Sciatic nerve (tissue), 2 donors: Measurements from ENCODE around the gene RNPEPL1. TPM values are rescaled to one million over a fixed set of nuclear protein-coding genes. Genes with fewer than 3 reads are reported as not detected.
A peak's percentile ranks its signal among the peaks of the same experiment; 100 is the strongest.

Experiments used
- ATAC-seq: fragments of 200-7000 bp; cut with Tn5 transposase; one replicate; pipeline ENCODE4 v1.9.1; 2020; ENCODE audit warnings: mild to moderate bottlenecking, moderate library complexity
- DNase-seq: peaks from one replicate; pipeline ENCODE4 v3.0.0-alpha.2; 2020; ENCODE audit warnings: low spot score
- intact Hi-C: fragments of 100-400 bp; cut with DNase I; formaldehyde crosslinking; loops from one replicate; pipeline ENCODE4 v1.14.2; 2022
- total RNA-seq: library from RNA; stranded (reverse); fragmentation: NEBNext Ultra II Directional; extraction: Animal tissue kit (Norgen Biotek cat#: 25700); gene quantifications from one replicate; pipeline ENCODE4 v1.2.1, GENCODE V29; 2021
- donor health status: DM: no; HTN: no; CAD: no.
- donor health status: DM: no; HTN: no; CAD: no.

RNPEPL1 gene
- total RNA-seq, 1 donor from 2014 or later: 38.8 TPM

DNA sequence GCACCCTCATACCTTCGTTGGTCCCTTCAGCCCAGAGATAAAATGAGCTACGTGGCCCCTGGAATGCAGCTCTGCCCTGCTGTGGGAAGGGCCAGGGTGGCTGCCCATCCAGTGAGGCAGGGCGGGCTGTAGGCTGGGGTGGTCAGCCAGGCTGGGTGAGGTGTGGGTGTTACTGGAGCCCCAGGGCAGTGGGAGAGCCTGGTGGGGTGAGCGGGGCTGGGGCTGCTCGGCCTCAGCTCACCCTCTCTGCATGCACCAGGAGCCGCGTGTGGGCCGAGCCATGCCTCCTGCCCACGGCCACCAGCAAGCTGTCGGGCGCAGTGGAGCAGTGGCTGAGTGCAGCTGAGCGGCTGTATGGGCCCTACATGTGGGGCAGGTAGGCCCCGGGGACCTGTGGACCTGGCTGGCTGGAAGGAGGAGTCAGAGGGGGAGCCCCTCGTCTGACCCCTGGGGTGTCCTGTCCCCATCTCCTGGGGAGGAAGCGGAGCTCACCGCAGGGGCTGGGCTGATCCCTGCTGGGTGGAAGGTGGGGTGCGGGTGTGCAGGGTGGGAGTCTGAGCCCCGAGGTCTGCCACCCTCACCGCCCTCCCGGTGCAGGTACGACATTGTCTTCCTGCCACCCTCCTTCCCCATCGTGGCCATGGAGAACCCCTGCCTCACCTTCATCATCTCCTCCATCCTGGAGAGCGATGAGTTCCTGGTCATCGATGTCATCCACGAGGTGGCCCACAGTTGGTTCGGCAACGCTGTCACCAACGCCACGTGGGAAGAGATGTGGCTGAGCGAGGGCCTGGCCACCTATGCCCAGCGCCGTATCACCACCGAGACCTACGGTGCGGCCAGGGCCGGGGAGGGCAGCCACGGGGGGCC, 5.5 kb downstream of the RNPEPL1 start:
- DNase-seq (no peak), ATAC-seq (no peak)
- intact Hi-C loops: no loop called here

- ATAC-seq (no peak), DNase-seq (no peak)
- intact Hi-C loops: no loop called here
Observed at GRCh38 chr2:240574386-240575100, 6.3 kb downstream of the RNPEPL1 start.

GRCh38 chr2:240575101-240575965, 7.0 kb downstream of the RNPEPL1 start:
- DNase-seq (no peak), ATAC-seq (no peak)
- intact Hi-C loops: no loop called here

DNA sequence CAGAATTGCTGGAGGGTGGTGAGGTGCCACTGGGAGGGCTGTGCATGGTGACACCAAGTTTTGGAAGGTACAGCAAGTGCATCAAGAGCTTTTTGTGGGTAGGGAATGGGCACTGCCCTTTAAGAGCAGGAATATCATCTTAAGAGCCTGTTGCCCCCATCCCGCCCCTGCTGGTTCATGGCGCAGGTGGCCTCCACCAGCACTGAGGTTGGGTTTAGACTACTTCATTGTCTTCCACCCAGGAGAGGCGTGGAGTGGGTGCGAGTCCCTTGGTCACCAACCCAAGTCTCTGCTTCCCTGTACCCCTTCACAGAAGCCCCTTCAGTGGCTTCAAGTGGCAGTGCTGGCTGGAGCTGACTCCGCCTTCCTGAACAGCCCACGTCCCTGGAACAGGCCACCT, 7.8 kb downstream of the RNPEPL1 start:
- ATAC-seq (no peak), DNase-seq (no peak)
- intact Hi-C loops: no loop called here

DNA sequence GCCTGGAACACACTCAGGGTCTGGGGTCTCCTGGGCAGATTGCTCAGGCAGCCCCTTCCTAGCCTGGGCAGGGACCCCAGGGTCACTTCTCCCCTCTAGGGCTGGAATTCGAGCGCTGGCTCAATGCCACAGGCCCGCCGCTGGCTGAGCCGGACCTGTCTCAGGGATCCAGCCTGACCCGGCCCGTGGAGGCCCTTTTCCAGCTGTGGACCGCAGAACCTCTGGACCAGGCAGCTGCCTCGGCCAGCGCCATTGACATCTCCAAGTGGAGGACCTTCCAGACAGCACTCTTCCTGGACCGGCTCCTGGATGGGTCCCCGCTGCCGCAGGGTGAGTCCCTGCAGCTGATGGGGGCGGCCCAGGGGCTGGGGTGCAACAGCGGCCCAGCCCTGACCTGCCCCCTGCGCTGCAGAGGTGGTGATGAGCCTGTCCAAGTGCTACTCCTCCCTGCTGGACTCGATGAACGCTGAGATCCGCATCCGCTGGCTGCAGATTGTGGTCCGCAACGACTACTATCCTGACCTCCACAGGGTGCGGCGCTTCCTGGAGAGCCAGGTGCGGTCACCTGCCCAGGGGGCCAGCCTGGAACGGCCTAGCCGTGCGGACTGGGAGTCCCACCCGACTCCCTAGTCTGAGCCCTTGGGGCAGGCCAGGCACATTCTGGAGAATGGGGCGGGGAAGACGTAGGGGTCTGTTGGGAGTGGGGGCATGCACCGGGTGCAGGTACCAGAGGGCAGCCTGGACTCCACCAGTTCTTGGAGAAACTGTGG, 8.3 kb downstream of the RNPEPL1 start:
- intact Hi-C loops: no loop called here
- ATAC-seq: no peak
- no peak for DNase-seq

- ATAC-seq: peak; percentile 5
- intact Hi-C loops: no loop called here
- no peak for DNase-seq
Observed at GRCh38 chr2:240577281-240578109, 9.2 kb downstream of the RNPEPL1 start.

DNA sequence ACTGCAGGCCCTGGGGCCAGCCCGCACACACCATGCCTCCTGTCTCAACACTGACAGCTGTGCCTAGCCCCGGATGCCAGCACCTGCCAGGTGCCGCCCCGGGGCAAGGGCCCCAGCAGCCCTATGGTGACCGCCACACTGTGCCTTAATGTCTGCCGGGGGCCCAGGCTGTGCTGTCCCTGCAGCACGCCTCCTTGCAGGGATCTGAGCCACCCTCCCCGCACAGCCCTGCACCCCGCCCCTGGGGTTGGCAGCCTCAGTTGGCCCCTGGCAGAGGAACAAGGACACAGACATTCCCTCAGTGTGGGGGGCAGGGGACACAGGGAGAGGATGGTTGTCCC, 9.8 kb downstream of the RNPEPL1 start:
- intact Hi-C loops: no loop called here
- ATAC-seq (peak; percentile 26), DNase-seq (no peak)

DNA sequence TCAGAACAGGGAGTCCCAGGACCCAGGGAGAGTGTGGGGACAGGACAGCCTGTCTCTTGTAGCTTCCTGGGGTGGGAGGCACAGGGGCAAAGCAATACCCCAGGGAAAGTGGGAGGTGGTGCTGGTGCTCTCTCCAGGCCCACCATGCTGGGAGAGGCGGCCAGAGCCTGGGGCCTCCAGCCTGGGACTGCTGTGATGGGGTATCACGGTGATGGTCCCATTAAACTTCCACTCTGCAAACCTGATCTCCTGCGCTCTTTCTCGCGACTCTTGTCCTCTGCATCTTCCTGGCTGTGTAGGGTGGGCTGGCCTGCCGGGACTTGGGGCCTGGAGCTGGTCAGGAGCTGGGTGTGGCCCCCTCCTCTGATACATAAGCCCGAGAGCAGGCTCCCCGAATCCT, 10.2 kb downstream of the RNPEPL1 start:
- intact Hi-C loops: no loop called here
- DNase-seq (no peak), ATAC-seq (no peak)

- DNase-seq (no peak), ATAC-seq (no peak)
- intact Hi-C loops: no loop called here
Observed at GRCh38 chr2:240579071-240579762, 10.9 kb downstream of the RNPEPL1 start.

DNA sequence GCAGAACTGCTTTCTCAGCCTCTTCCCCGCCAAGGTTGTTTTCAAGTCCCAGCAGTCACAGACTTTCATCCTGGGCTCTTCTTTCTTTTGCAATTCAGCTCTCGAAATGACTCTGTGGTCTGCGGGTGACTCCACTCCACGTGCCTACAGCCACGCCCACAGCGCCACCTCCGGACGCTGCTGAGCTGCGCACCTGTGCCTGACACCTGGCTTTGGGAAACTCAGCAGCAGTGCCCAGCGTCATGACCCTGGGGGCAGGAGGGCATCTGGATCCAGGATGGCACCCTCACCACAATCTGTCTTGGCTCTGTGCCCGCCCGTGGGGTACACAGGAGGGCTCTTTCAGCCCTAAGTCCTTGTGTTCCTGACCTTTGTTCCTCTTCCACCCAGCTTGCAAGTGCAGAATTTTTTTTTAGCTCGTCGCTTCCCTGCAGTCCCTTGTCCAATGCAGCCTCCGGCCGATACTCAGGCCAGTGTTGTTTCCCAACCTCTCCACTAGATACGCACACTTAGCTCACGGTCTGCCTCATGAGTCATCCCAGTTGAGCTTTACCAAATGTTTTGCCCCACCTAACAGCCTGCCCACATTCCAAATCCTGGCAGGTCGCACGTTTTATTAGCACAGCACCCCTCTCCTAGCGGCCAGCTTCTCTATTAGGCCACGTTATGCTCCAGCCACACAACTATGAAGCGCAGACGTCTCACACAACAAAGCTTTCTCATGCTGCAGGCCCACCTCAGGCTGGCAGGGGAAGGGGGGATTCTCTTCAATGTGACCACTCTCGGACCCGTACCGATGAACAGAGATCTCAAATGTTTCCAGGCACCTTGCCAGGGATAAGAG, 11.7 kb downstream of the RNPEPL1 start:
- intact Hi-C loops: no loop called here
- DNase-seq: no peak
- peak; percentile 50 for ATAC-seq

- intact Hi-C loops: no loop called here
- ATAC-seq: no peak
Observed at GRCh38 chr2:240581811-240582210, 13.5 kb downstream of the RNPEPL1 start.

GRCh38 chr2:240582781-240583180, 14.5 kb downstream of the RNPEPL1 start:
- ATAC-seq: no peak
- no peak for DNase-seq

More at GRCh38 chr2:240581811-240582210, 13.5 kb downstream of the RNPEPL1 start:
- no peak for DNase-seq

DNA sequence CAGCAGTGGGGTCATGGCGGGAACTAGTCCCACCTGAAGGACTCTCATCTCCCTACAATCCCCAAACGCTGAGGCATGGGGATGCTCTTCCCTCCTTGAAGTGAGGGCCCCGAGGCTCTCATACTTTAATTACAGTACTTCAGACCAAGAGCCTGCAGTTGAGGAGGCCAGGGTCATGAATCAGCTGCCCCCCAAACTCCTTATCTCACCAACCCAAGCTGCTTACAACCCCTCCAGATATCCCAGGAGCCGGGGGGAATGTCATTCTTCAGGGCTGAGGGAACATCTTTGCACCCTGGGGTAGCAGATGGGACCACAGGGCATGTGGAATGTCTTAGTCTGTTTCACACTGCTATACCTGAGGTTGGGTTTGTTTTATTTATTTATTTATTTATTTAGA, 15.5 kb downstream of the RNPEPL1 start:
- ATAC-seq (no peak), DNase-seq (no peak)
- intact Hi-C loops: no loop called here

More at GRCh38 chr2:240582781-240583180, 14.5 kb downstream of the RNPEPL1 start:
- intact Hi-C loops: no loop called here

DNA sequence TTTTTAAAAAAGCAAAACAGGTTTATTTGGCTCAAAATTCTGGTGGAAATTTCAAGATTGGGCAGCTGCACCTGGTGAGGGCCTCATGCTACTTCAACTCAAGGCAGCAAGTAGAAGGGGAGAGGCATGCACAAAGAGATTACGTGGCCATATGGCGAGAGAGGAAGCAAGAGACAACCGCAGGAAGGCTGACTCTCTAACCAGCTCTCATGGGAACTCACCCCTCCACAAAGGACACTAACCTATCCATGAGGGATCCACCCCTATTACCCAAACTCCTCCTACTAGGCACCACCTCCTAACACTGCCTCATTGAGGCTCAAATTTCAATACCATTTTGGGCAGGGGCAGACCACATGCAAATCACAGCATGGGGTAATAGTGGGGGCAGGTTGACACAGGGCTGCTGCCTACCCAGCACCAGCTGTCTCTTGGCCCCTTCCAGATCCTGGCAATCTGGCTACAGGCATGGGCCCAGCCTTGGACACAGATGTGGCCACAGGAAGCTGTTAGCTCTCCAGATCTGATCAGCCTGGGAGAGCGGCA, 16.3 kb downstream of the RNPEPL1 start:
- ATAC-seq (no peak), DNase-seq (no peak)
- intact Hi-C loops: no loop called here

- intact Hi-C loops: no loop called here
- no peak for ATAC-seq
- no peak for DNase-seq
Observed at GRCh38 chr2:240585101-240585500, 16.8 kb downstream of the RNPEPL1 start.

- DNase-seq (no peak), ATAC-seq (no peak)
- intact Hi-C loops: no loop called here
Observed at GRCh38 chr2:240585681-240586197, 17.5 kb downstream of the RNPEPL1 start.
